Fibroblast of skin of right biceps (primary cell): ENCODE results near the gene PRRT3.
"Not testable (repeated sequence)": the region's sequence is repeated elsewhere in the genome, so short reads cannot be mapped to it uniquely, and the experiment has no call there.

Experiments used
- DNase-seq: peaks from one replicate; pipeline ENCODE4 v3.0.0-alpha.2; 2013

Gene PRRT3

DNA sequence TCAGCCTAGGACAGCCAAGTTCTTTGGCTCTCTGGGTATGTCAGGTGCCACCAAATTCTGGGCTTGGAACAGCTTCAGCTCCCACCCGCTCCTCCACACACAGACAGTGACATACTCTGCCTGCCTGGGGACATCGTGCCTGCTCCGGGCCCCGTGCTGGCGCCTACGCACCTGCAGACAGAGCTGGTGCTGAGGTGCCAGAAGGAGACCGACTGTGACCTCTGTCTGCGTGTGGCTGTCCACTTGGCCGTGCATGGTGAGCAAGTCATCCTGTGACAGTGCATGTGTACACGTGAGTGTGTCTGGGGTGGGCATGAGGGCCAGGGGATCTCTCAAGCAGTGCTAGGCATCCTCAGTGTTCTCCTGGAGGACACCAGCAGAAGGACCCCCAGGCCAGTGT lies 34.4 kb downstream of the PRRT3 start:
- no peak for DNase-seq

DNA sequence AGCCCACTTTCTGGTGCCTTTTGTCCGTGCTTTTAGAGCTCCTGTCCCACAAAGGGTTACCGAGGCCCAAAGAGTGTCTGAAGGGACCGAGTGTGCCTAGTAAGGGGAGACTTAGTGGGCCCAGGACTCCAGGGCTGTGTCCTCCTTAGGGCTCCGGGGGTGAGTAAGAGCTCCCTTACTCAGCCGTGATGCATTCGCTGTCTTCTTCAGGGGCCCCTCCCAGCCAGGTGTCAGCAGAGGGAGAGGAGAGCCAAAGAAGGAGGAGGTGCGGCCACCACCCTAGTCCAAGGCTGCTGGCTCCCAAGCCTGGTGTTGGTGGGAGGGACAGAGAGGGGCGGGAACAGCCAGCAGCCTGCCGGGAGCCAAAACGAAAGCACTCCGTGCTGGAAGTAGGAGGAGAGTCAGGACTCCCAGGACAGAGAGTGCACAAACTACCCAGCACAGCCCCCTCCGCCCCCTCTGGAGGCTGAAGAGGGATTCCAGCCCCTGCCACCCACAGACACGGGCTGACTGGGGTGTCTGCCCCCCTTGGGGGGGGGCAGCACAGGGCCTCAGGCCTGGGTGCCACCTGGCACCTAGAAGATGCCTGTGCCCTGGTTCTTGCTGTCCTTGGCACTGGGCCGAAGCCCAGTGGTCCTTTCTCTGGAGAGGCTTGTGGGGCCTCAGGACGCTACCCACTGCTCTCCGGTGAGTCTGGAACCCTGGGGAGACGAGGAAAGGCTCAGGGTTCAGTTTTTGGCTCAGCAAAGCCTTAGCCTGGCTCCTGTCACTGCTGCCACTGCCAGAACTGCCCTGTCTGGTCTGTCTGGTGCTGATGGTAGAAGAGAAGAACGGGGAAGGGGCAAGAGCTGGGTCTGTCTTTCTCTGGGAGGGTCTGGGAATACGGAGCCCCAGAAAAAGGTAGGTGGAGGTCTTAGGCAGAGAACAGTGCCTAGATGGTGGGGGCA lies 35.2 kb downstream of the PRRT3 start, which contains the start of gene IL17RC:
IL17RC (plus strand) TSS at position 365 of the 947 bp plus-strand sequence; CDS start at position 583, 218 bp downstream.
- DNase-seq: peak; percentile 90

DNA sequence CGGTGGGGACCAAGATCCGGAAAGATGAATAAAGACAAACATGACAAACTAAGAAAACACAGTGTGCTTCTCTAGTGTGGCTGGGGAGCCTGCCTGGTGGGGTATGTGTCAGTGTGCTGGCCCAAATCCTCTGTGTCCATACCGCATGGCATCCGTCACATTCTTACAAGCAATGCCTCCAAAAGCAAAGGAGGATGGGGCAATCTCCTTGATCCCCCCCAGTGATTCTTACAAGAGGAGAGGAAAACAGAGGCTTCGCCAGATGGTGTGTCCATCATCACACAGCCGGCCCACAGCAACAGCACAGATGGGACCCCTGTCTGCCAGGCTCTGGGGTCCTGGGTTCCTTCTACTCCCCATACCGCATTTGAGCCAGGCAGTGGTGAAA lies 35.9 kb downstream of the PRRT3 start:
- peak; percentile 60 for DNase-seq

DNA sequence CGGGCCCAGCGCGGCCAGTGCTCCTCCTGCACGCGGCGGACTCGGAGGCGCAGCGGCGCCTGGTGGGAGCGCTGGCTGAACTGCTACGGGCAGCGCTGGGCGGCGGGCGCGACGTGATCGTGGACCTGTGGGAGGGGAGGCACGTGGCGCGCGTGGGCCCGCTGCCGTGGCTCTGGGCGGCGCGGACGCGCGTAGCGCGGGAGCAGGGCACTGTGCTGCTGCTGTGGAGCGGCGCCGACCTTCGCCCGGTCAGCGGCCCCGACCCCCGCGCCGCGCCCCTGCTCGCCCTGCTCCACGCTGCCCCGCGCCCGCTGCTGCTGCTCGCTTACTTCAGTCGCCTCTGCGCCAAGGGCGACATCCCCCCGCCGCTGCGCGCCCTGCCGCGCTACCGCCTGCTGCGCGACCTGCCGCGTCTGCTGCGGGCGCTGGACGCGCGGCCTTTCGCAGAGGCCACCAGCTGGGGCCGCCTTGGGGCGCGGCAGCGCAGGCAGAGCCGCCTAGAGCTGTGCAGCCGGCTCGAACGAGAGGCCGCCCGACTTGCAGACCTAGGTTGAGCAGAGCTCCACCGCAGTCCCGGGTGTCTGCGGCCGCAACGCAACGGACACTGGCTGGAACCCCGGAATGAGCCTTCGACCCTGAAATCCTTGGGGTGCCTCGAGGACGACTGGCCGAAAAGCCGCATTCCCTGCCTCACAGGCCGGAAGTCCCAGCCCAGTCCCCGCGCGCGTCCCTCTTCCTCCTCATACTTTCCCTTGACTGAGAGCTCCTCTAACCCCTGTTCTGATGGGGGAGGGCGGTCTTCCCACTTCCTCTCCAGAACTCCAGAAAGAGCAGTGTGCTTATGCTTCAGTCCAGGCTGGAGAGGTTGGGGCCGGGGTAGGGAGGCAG lies 36.7 kb downstream of the PRRT3 start:
- DNase-seq: peak; percentile 79

DNA sequence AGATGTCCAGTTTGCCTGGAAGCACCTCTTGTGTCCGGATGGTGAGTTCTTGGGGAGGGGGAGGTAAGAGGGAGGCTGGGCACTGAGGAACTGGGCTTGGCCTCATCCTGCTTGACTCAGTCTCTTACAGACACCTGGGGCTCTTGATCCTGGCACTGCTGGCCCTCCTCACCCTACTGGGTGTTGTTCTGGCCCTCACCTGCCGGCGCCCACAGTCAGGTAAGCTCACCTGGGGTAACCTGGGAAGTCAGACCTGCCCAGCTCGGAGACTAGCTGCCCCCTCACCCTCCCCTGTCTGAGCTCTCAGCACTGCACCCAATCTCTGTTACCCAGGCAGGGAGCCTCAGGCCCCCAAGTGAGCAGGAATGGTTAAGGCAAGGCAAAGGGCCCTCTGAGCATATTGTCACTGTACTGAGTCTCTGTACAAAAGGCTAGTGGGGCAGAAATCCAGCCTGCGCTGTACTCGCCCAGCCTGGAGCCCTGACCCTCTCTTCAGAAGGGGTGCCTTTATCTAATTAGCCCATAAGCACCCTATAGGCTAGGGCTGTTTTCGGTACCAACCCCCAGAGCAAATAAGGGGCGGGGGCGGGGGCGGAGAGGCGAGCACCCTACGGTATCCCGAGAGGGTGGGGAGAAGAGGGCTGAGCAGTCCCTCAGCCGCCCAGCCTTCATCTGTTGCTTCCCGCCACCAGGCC lies 37.5 kb downstream of the PRRT3 start:
- no peak for DNase-seq

DNA sequence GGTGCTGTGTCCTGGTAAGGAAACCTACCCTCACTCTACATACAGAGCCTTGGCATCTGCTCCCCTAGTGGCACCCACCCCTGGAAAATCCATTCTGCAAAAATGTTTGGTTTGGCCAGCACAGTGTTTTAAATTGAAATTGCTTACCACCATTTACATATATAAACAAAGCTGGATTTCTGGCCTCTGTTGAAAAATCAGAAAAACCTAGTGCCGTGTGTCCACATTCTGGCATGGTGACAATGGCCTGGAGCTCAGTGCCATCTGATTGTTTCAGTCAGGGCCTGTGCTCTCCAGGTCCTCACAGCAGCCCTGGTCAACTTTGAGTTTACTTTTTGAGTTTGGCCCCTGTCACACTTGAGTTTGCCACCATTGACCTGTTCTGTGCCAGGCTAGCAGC lies 38.2 kb downstream of the PRRT3 start:
- no peak for DNase-seq

DNA sequence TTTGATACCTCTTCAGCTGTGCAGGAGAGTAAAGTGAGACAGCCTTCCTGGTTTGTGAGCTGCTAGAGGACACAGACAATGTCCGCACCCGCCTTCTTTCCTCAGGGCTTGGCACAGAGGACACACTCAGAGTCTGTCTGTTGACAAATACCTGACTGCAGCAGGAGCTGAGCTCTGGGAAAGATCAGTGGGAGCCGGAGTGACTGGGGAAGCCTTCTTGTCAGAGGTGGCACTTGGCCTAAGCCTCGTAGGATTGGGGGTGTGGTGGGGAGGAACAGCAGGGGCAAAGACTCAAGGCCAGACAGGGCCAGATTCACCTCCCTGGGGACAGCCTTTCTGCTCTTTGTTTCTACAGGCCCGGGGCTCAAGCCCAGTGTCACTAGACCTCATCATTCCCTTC lies 38.6 kb downstream of the PRRT3 start:
- DNase-seq: no peak

DNA sequence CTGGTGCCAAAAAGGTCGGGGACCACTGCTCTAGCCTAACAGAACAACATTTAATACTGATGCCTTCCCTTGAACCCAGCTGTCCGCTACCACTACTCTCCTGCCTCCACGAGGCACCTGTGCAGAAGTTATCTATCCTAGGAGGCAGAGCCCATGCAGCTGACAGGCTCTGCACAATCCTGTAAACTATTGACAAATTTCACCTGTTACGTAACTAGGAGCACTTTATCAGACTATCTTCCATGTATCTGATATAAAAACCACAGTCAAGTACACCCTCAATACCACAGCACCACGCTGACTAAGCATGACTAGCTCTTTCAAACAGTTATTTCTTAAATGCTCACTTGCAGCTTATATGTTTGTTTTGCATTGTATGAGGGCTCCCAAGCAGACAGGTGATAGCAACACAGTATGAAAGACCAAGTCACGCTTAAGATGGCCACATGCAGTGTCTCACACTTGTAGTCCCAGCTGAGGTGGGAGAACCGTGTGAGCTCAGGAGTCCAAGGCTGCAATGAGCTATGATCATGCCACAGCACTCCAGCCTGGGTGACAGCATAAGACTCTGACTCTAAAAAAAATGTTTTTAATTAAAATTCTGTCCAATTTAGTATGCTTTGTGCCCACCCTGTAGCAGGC lies 39.8 kb downstream of the PRRT3 start:
- DNase-seq: peak; percentile 48

DNA sequence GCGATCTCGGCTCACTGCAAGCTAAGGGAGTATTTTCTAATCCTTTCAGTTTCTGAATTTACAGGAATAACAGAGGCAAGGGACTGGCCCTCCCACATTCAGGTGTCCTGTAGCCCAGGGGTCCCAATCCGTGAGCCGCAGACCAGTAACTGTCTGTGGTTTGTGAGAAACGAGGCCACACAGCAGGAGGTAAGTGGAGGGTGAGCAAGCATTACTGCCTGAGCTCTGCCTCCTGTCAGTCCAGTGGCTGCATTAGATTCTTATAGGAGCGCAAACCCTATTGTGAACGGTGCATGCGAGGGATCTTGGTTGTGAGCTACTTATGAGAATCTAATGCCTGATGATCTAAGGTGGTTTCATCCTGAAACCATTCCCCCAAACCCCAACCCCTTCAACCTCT lies 40.3 kb downstream of the PRRT3 start:
- no peak for DNase-seq

DNA sequence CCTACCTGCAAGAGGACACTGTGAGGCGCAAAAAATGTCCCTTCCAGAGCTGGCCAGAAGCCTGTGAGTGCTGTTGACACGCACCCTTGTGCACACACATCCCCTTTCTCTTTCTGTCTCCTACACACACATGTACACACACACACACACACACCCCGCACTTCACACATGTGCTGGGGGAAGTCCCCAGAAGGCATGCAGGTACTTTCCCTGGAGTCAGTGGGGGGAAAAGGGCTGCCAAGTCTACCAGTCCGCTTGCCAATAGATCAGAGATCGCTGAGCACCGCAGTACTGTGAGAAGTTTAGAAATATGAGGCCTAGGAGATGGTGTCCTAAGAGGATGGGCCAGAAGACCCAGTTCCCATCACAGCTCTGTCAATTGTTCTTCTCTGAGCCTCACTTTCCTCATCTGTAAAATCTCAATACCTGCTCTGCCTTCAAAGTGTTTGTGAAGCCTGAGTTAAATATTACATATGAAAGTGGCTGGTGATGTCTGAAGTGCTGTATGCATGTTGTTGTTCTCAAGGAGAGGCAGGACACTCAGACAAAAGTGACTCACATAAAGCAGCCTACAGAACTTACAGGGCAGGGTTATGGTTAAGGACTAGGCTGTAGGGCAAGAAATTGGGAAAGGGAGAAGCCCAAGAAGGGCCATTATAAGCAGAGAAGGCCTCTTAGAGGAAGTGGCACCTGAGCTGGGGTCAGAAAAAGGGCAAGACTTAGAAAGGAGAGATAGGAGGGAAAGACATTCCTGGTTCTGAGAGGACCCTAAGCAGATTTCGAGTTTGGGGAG lies 42.8 kb downstream of the PRRT3 start:
- DNase-seq: no peak

DNA sequence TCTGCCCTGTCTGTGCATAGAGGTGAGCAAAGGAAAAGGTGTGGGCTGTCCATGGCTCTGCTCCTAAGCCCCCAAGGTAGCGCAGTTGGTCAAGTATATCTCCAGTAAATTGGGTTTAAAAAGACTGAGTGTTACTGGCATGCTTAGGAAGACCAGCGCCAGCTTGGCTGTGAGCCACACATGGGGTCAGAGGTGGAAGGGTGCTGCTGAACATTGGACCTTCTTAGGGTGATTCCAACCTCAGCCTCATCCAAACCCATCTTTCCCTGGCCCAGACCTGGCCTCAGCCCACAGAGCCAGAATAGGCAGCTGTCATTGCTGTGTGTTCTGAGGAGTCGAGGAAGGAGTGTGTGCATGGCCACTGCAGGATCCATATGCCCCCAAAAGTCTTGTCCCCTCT lies 43.9 kb downstream of the PRRT3 start:
- no peak for DNase-seq

DNA sequence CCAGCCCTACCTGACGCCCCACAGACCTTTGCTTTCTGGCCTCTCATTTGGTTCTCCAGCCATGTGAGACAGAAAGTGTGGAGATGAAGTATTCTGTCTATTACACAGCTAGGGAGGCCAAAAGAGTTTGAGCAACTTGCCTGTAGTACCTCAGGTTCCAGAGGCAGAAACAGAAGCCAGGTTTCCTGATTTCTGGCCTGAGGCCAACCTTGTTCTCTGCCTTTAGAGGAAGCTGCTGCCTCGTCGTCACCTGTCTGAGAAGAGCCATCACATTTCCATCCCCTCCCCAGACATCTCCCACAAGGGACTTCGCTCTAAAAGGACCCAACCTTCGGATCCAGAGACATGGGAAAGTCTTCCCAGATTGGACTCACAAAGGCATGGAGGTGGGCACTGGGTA lies 45.7 kb downstream of the PRRT3 start:
- DNase-seq: no peak

DNA sequence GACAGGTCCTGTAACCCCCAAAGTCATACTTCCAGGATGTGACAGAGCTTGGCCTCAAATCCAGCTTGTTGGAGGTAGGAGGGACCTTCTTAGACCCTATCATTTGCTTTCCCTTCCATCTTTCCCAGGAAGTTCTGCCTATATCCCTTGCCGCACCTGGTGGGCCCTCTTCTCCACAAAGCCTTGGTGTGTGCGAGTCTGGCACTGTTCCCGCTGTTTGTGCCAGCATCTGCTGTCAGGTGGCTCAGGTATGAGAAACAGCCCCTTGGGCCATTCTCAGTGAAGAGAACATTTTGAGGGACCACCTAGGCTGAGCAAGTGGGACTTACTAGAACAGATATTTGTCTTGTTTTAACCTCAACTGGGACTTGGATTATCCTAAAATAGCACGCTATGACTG lies 48.3 kb downstream of the PRRT3 start:
- no peak for DNase-seq

DNA sequence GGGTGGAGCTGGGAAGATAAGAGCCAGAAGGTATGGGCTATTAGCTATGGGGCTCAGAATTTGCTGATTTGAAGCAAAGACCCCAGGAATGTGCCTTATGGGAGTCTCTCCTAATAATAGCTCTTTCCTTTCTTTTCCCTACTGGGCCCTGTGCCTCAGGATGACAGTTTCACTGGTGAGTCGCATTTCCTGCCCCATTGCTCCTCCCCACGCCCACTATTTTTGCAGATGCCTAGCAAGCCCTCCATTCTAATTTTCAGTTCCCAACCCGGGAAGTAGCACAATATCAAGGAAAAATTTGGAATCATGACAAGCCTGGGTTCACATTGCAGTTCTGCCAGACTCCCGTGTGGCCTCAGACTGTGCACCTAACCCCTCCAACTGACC lies 49.0 kb downstream of the PRRT3 start:
- peak; percentile 76 for DNase-seq

DNA sequence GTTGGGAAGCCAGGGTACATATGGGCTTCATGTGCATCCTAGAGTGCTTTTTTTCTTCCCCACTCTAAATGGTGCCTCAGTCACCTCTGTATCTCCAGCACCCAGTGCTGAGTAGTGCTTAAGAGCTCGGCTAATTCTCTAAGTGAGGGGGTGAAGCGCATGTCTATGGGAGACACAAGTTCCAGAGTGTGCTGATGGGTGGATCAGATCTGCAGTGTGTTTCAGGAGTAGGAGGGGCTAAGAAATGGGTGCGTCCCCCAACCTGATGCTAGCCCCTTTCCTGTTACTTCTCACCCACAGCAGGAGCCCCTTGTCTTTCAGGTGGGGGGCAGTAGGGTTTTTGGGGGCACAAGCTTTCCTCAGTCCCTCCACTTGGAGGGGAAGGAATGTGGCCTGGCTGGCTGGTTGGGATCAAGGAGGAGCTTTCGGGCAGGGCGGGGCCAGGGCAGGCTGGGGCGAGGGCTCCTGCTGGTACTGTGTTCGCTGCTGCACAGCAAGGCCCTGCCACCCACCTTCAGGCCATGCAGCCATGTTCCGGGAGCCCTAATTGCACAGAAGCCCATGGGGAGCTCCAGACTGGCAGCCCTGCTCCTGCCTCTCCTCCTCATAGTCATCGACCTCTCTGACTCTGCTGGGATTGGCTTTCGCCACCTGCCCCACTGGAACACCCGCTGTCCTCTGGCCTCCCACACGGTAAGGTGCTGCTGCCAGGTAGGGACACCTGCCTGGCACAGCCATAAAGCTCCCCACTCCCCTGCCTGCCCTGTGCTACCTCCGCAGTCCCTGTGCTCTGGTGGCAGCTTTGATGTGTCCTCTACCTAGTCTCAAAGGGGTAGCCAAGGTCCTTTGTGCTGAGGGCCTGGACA lies 49.6 kb downstream of the PRRT3 start, which contains the start of gene IL17RE:
IL17RE (plus strand) TSS at position 477 of the 866 bp plus-strand sequence; CDS start at position 562, 85 bp downstream.
- no peak for DNase-seq

DNA sequence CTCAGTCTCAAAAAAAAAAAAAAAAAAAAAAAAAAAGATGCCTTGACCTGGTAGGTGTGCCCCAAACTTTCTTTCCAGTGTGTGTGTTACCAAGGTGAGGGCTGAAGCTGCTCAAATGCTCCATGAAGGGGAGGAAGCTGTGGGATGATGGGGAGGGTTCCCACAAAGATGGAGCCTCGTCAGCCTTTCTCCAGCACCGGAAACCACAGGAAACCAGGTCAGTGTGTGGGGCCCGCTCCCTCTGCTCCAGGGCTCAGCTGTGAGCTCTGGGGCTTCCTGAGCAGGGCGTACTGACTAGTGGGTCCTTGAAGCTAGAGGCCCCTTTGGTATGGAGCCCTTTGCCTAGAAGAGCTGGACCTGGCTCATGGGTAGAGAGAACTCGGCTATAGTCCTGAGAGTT lies 50.2 kb downstream of the PRRT3 start:
- no peak for DNase-seq

DNA sequence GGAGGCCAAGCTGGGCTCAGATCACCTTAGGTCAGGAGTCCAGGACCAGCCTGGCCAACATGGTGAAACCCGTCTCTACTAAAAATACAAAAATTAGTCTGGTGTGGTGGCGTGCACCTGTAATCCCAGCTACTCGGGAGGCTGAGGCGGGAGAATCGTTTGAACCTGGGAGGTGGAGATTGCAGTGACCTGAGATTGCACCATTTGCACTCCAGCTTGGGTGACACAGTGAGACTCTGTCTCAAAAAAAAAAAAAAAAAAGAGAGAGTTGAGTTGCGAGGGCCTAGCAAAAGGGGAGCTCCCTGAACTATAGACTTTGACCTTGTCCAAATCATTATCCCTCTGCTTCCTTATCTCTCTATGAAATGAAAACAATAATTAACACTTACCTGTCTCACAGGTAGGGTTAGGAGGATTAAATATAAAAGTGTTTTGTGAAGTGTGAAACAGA lies 51.2 kb downstream of the PRRT3 start:
- DNase-seq: not testable (repeated sequence)

DNA sequence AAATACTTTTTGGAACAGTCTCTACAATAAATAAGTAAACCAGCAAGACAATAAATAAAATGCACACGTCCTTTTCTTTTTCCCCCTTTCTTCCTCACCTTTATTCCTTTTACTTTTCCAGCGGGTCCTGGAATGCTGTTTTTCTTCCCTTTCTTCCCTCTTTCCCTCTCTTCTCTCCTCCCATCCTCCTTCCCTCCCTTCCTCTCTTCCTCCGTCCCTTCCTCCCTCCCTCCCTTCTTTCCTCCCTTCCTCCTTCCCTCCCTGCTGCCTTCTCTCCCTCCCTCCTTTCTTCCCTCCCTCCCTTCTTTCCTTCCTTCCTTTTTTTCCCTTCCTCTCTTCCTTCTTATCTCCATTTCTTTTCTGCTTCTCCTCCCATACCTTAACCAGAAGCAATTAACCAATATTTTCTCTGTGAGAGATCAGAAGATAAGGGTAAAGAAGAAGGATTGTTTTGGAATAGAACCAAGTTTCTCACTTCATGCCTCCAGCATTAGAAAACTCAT lies 52.9 kb downstream of the PRRT3 start:
- DNase-seq: no peak

DNA sequence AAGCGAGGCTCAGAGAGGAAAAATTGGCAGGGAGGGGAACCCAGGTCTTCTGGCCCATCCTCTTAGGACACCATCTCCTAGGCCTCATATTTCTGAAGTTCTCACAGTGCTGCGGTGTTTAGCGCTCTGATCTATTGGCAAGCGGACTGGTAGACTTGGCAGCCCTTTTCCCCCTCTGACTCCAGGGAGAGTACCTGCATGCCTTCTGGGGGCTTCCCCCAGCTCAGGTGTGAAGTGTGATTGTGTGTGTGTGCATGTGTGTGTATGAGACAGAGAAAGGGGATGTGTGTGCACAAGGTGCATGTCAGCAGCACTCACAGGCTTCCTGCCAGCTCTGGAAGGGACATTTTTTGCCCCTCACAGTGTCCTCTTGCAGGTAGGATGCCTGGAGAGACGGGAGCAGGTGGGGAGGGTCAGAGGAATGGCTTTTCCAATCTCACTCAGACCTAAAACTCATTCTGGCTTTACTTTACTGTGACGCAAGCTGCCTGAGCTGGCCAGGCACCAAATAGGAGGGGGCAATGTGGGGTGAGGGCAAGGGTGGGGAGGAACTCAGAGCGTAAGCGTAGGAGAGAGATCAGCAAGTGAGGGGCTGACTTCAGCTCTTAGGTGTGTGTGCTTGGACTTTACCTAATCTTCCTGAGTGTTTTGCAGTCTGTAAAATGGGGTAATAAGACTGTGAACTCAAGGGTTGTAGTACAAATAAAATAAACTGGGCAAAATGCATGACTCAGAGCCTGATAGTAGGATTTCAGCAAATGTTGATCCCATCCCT lies 53.6 kb downstream of the PRRT3 start:
- DNase-seq: no peak
